Gastroesophageal sphincter (tissue), 4 donors: ENCODE measurements around the gene LRRC55. TPM values are rescaled to one million over a fixed set of nuclear protein-coding genes. Genes with fewer than 3 reads are reported as not detected.

Experiments
- ATAC-seq: fragments of 150-250 bp; one replicate; pipeline ENCODE4 v1.9.1; 2016; ENCODE audit warnings: mild to moderate bottlenecking, moderate library complexity
- H3K27ac ChIP-seq, 4 donors: fragments of 200-600 bp; sonication (generic) in 3 of 4; 1 replicate in 3 of 4; 2 replicates in 1 of 4; pipeline ENCODE4 v1.5.1; 2016 to 2019
- H3K27me3 ChIP-seq: fragments of 200-600 bp; sonication (generic); one replicate; pipeline ENCODE4 v1.5.1; 2019
- H3K36me3 ChIP-seq, 2 donors: fragments of 200-600 bp; sonication (generic); one replicate each; pipeline ENCODE4 v1.5.1; 2019; ENCODE audit warnings: control low read depth in 1 of 2
- H3K4me1 ChIP-seq, 3 donors: fragments of 200-600 bp; sonication (generic); 1 replicate in 2 of 3; 2 replicates in 1 of 3; pipeline ENCODE4 v1.5.1; 2016 to 2019; ENCODE audit warnings: control low read depth in 2 of 3
- H3K4me3 ChIP-seq, 2 donors: fragments of 200-600 bp; sonication (generic); one replicate each; pipeline ENCODE4 v1.5.1; 2019; ENCODE audit warnings: mild to moderate bottlenecking in 1 of 2, moderate library complexity in 1 of 2
- H3K9me3 ChIP-seq, 3 donors: fragments of 200-600 bp; sonication (generic); one replicate each; pipeline ENCODE4 v1.5.1; 2017 to 2019; ENCODE audit warnings: control low read depth in 2 of 3
- EP300 ChIP-seq: sonication (generic); formaldehyde crosslinking; IDR thresholded peaks from one replicate; pipeline ENCODE4 v1.6.1; 2017; ENCODE audit warnings: antibody characterized with exemption, mild to moderate bottlenecking
- POLR2A ChIP-seq, 2 donors: fragments of 450-650 bp; IDR thresholded peaks; one replicate each; pipeline ENCODE4 v1.6.1; 2017; ENCODE audit warnings: antibody characterized with exemption in 2 of 2, mild to moderate bottlenecking in 2 of 2, moderate library complexity in 1 of 2
- POLR2AphosphoS5 ChIP-seq: sonication (generic); formaldehyde crosslinking; IDR thresholded peaks from one replicate; pipeline ENCODE4 v1.6.1; 2017; ENCODE audit warnings: antibody characterized with exemption
- WGBS, 2 donors: methylation state at CpG; one replicate each; pipeline ENCODE4 v1.1.5; 2018; ENCODE audit warnings: low coverage in 1 of 2; 5-methylcytosine and 5-hydroxymethylcytosine counted together
- total RNA-seq, 4 donors: library from RNA; depleted of rRNA; stranded (reverse); fragments of >200 nt; gene quantifications; one replicate each; pipeline ENCODE4 v1.1.0, GENCODE V29; 2016
- TF ChIP-seq, protein P1 (sequence below), 4 experiments: fragments of 200-600 bp in 2 of 4; fragments of 450-650 bp in 2 of 4; sonication (generic) in 1 of 4; IDR thresholded peaks; one replicate each; pipeline ENCODE4 v1.5.1; 2017 to 2019; ENCODE audit warnings: antibody characterized with exemption in 4 of 4, mild to moderate bottlenecking in 2 of 4, moderate library complexity in 2 of 4

Gene LRRC55
- total RNA-seq, 4 donors from 2014 or later = 0.12 to 0.13 TPM; not detected in 2

DNA sequence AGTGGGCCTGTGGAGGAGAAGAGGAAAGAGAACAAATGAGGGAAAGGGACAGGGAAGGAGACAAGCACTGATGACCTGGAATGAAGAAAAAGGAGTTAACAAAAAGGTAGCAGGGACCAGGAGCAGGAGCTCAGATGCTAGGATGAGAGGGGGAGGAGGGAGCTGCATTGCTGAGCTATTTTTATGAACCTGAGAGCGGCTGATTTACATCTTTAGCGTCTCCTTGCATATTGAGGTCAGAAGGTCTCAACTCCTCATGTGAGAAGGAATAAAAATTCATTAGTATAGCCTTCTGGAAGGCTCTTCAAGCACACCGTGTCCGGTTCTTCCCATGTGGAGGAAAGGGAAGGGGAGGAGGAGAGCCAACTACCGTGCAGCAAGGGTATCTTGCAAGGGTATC lies 33.1 kb upstream of the LRRC55 start:
- H3K27ac ChIP-seq = no peak overlapping the region
- no peak for TF ChIP-seq EP300
- TF ChIP-seq, protein P1, sequence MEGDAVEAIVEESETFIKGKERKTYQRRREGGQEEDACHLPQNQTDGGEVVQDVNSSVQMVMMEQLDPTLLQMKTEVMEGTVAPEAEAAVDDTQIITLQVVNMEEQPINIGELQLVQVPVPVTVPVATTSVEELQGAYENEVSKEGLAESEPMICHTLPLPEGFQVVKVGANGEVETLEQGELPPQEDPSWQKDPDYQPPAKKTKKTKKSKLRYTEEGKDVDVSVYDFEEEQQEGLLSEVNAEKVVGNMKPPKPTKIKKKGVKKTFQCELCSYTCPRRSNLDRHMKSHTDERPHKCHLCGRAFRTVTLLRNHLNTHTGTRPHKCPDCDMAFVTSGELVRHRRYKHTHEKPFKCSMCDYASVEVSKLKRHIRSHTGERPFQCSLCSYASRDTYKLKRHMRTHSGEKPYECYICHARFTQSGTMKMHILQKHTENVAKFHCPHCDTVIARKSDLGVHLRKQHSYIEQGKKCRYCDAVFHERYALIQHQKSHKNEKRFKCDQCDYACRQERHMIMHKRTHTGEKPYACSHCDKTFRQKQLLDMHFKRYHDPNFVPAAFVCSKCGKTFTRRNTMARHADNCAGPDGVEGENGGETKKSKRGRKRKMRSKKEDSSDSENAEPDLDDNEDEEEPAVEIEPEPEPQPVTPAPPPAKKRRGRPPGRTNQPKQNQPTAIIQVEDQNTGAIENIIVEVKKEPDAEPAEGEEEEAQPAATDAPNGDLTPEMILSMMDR (IDR thresholded peaks at IDR 0.05) = no peak
- no peak for TF ChIP-seq POLR2A (IDR thresholded peaks at IDR 0.05)
- TF ChIP-seq POLR2AphosphoS5 = no peak
- no peak overlapping the region for H3K4me3 ChIP-seq
- peaks cover 7% of the 10 kb centered on the region for H3K27me3 ChIP-seq
- no peak for ATAC-seq
- no peaks in the 10 kb centered on the region for H3K4me1 ChIP-seq
- H3K36me3 ChIP-seq = no peaks in the 10 kb centered on the region
- 70 to 76% methylated on average over 5 of the region's 5 CpGs for WGBS, 2 donors
- H3K9me3 ChIP-seq = no peaks in the 10 kb centered on the region

DNA sequence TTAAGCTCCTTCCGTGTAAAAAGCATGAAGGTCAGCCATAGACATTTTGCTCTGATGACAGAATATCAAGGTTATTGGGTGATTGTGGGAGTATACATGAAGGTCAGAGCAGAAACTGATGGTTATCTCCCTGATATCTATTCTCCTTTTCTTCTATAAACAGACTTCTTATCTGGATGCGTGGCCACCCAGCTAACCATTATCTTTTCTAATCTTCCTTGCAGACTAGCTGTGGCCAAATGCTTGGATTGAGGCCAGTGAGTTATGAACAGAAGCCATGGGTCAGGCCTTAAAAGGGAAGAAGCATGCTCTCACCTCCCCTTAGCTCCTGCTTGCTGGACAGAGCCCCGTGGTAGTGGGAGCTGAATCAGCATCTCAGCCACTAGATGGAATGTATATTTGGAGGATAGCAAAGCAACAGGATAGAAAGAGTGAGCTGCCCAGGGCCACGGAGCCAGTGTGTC lies 31.3 kb upstream of the LRRC55 start:
- TF ChIP-seq EP300 (no peak), POLR2AphosphoS5 (no peak)
- TF ChIP-seq, protein P1 (IDR thresholded peaks at IDR 0.05) = no peak
- H3K36me3 ChIP-seq = no peaks in the 10 kb centered on the region
- WGBS, 2 donors = 25 to 29% methylated on average over 2 of the region's 4 CpGs
- no peak overlapping the region for H3K4me3 ChIP-seq
- H3K9me3 ChIP-seq = no peaks in the 10 kb centered on the region
- no peak overlapping the region for H3K27ac ChIP-seq
- no peak for ATAC-seq
- no peaks in the 10 kb centered on the region for H3K4me1 ChIP-seq
- peaks cover 14% of the 10 kb centered on the region for H3K27me3 ChIP-seq

DNA sequence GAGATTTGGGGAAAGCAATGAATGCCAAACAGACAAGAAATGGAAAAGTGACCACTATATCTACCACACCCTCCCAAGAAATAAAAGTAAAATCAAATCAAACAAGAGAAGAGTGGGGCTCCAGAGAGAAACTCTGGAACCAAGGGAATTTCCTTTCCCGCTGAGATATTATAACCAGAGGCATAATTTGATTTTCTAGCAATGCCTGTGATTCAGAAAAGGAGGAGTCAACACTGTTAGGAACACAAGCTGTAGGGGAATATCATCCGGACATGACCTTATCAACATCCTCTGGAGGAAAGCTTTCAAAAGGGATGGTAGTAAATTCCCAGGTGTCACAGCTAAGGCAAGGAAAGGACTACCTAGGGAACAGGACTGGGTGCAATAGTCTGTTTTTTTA lies 29.6 kb upstream of the LRRC55 start:
- Histone ChIP-seq H3K4me1 (no peaks in the 10 kb centered on the region), H3K4me3 (no peak overlapping the region), H3K36me3 (no peaks in the 10 kb centered on the region), H3K9me3 (no peaks in the 10 kb centered on the region), H3K27me3 (peaks cover 20% of the 10 kb centered on the region), H3K27ac (no peak overlapping the region)
- TF ChIP-seq POLR2AphosphoS5 (no peak), EP300 (no peak), POLR2A (IDR thresholded peaks at IDR 0.05) (no peak)
- TF ChIP-seq, protein P1 (IDR thresholded peaks at IDR 0.05) = no peak
- WGBS, 2 donors = 57 to 63% methylated on average over 2 of the region's 2 CpGs
- ATAC-seq = no peak

DNA sequence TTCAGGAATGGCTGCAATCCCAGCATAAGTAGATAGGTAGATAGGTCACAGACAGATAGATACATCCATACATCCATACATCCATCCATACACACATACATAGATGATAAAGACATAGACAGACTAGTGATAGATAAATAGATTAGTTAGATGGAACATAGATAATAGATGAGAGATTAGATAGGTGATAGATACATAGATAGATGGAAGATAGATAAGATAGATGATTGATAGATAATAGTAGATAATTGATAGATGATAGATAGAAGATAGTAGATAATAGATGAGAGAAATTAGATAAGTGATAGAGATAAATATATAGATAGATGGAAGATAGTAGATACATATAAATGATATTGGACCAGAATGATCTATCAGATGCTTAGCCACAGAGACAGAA lies 28.3 kb upstream of the LRRC55 start:
- H3K27me3 ChIP-seq = peaks cover 31% of the 10 kb centered on the region
- no peak for ATAC-seq
- H3K4me3 ChIP-seq = no peak overlapping the region
- H3K9me3 ChIP-seq = no peaks in the 10 kb centered on the region
- H3K36me3 ChIP-seq = no peaks in the 10 kb centered on the region
- H3K27ac ChIP-seq = no peak overlapping the region
- no peaks in the 10 kb centered on the region for H3K4me1 ChIP-seq
- no peak for TF ChIP-seq POLR2A (IDR thresholded peaks at IDR 0.05)
- TF ChIP-seq EP300 = no peak
- TF ChIP-seq, protein P1 (IDR thresholded peaks at IDR 0.05) = no peak
- no peak for TF ChIP-seq POLR2AphosphoS5

DNA sequence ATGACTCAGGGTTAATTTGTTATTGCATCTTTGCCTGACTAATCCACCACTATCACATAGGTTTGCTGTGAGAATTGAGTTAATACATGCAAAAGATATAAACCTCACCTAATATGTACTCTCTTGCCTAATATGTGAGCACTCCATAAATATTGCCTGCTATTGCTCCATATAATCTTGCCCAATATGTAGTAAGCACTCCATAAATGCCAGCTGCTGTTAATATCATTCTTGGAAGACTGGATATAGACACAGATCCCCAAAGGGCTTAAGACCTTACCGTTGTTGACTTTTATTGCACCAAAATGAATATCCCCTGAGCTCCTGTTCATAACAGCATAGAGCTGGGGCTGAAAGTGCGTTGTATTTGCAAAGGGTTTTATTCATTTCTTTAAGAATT lies 27.0 kb upstream of the LRRC55 start:
- no peak overlapping the region for H3K27ac ChIP-seq
- no peaks in the 10 kb centered on the region for H3K4me1 ChIP-seq
- no peak overlapping the region for H3K4me3 ChIP-seq
- H3K27me3 ChIP-seq = peaks cover 31% of the 10 kb centered on the region
- TF ChIP-seq POLR2AphosphoS5 = no peak
- TF ChIP-seq, protein P1 (IDR thresholded peaks at IDR 0.05) = no peak
- no peak for TF ChIP-seq EP300
- TF ChIP-seq POLR2A (IDR thresholded peaks at IDR 0.05) = no peak
- no peaks in the 10 kb centered on the region for H3K36me3 ChIP-seq
- no peaks in the 10 kb centered on the region for H3K9me3 ChIP-seq
- ATAC-seq = no peak
- WGBS, 2 donors = 40 to 87% methylated on average over 1 to 2 of the region's 2 CpGs
